GM18511 (cell line): Measurements from ENCODE around the gene COPA.
"Not testable (repeated sequence)": the region's sequence is repeated elsewhere in the genome, so short reads cannot be mapped to it uniquely, and the experiment has no call there.

Experiments
- ATAC-seq: cut with Tn5 transposase; IDR thresholded peaks from one replicate; pipeline ENCODE4 v1.9.1; 2021; ENCODE audit warnings: mild to moderate bottlenecking, moderate library complexity; ENCODE audit not compliant: unreplicated experiment

The COPA gene

GRCh38 chr1:160342953-160343869, at the start of gene COPA, which contains the start of gene NCSTN:
COPA (minus strand) TSS chr1:160343250; CDS start chr1:160343170, 80 bp downstream.
NCSTN (plus strand) TSS chr1:160343383; CDS start chr1:160343397, 14 bp downstream.
- peak; percentile 89 for ATAC-seq

GRCh38 chr1:160388406-160388805, 45.4 kb upstream of the COPA start:
- not testable (repeated sequence) for ATAC-seq

GRCh38 chr1:160384812-160385211, 41.8 kb upstream of the COPA start:
- not testable (repeated sequence) for ATAC-seq

- ATAC-seq: no peak
These were observed 34.6 kb upstream of the COPA start for GRCh38 chr1:160377585-160378206.

DNA sequence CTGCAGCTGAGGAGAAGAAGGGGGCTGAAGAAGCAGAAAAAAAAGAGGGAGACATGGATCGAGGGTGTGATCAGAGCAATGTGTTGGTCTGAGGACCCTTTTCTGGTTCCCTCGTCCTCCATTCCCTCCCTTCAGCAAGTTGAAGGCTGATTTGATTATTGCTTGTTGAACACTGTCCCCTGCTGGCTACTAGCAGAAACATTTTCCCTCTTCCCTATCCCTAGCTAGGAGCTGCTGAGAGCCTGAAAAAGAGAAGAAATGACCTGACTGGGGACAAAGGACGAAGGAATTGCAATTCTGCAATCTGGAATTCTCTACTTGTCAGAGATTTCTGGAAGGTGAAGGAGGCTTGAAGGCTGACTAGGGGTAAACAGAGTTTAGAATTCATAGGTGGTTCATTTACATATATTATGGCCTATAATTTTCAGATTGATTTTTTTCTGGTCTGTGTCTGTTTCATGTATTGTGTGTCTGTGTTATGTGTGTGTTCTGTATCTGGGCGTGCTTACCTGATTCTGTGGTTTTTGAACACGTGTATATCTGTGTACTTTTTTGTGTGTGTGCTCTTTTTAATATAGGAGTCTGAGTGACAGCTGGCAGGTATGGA, 33.6 kb upstream of the COPA start:
- peak; percentile 70 for ATAC-seq

GRCh38 chr1:160375788-160376524, 32.9 kb upstream of the COPA start:
- ATAC-seq: peak; percentile 73

GRCh38 chr1:160374306-160375110, 31.5 kb upstream of the COPA start:
- no peak for ATAC-seq

DNA sequence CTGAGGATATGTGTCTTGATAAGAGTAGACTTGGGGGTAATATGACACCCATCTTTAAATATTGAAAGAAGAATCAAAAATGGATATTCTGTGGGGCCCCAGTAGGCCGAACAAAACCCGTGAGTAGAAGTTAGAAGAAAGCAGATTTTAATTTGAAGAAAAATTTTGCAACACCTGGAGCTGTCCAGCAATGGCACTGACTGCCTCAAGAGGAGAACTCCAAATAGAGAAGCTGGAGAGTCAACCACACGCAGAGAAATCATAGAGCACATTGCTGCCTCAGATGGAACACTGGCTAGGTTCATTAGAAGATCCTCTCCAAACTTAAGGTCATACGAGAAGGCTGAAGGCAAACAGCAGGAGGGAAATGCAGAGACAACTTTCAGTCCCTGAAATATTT, 30.6 kb upstream of the COPA start:
- ATAC-seq: no peak

DNA sequence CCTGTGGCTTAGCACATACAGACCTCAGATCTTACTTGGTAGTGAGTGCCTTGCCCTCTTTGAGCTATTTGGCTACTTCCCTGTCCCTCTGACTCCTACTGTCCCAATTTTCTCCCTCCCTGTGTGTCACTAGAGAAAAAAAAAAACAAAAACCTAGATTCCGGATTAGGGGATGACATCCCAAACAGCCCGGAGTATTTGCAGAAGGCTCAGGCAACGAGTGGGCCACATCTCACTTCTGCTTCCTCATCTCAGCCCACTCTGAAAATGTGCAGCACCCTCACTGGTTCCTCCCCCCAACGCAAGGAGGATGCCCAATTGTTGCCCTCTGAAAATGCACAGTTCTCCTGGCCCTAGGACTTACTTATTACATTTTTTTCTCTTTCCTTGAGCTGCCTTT, 28.7 kb upstream of the COPA start:
- no peak for ATAC-seq

GRCh38 chr1:160371346-160371631, 28.2 kb upstream of the COPA start:
- ATAC-seq: no peak

DNA sequence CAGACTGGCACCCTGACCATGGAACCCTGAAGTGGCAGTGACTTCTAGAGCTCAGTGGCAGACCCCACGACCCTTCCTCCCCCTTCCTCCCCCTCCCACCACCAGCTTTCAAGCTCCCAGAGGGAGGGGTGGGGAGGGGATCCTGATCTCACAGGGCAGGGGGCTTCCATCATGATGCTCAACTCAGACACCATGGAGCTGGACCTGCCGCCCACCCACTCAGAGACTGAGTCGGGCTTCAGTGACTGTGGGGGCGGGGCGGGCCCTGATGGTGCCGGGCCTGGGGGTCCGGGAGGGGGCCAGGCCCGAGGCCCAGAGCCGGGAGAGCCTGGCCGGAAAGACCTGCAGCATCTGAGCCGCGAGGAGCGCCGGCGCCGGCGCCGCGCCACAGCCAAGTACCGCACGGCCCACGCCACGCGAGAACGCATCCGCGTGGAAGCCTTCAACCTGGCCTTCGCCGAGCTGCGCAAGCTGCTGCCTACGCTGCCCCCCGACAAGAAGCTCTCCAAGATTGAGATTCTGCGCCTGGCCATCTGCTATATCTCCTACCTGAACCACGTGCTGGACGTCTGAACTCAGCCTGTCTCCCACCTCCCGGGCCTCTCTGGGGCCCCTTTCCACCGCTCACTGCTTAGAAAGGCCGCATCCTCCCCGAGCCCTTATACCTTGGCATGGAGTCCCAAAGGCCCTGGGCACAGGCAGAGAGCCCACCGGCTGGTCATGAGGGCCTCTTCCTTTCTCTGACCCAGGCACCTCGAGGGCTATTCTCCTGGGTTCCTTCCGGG, 27.7 kb upstream of the COPA start:
- ATAC-seq: no peak

GRCh38 chr1:160369087-160369486, 26.0 kb upstream of the COPA start:
- no peak for ATAC-seq

DNA sequence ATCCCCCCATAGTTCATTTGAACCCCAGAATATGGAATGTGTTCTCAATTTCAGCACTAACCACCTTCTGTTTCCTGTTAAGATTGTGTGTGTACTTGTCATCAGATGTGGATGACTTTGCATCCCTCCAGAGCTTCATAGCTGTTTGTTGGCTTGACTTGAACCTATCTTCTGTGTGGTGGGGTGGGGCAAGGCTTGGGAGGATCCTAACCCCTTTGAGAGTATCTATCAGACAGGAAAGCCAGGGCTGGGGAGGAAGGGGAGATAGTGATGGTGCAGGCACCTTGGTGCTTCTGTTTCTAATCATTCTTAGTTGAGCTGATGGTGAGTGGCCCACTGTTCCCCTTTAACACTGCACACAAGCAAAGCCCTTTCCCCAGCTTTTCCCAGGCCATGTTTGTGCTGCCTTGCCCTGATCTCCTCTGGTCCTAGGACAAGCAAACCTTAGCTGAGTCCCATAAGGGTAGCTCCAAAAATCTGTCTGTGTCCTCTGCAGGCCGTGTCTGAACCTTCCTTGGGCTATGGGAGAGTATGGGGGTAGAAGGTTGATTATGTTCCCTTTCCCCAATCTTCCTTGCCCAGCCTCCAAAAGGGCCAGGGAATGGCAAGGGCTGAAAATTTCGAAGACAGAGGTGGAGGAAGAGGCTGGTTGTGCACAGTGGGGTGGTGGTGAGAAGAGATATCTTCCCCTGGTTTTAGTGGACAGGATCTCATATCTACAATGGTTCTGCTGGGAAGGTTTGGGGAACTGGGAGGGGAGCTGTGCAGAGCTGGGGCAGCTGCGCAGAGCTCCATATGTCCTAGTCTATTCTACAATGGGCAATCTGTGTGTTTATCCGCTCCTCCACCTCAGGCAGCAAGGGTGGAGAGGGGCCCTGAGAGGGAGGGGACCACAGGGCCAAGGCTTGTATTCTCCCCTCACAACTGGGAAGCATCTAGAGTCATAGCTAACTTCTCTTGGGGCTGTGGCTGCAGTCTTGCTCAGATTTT, 25.2 kb upstream of the COPA start:
- no peak for ATAC-seq

- ATAC-seq: no peak
These were observed 24.5 kb upstream of the COPA start for GRCh38 chr1:160367516-160367900.

- no peak for ATAC-seq
These were observed 23.9 kb upstream of the COPA start, which contains the start of gene NHLH1 for GRCh38 chr1:160366731-160367515. NHLH1 (plus strand) TSS chr1:160367071; CDS start chr1:160370732, 3,661 bp downstream.

DNA sequence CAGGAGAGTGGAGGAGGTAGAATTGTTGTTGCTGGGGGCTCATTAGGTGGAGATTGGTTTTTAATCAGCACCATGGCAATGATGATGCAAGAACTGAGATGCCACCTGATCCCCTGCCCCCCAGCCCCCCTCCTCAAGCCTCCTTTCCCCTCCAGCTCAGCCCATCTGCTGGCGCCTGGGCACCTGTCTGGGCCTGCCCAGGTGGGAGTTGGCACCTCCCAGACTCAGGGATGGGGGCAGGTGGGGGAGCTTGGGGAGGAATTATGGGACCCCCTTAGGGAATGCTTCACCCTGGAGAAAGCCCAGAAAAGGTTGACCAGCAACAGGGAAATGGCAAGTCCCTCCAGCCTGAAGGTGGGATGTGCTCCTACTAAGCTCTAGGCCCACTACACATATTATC, 22.3 kb upstream of the COPA start:
- ATAC-seq: no peak

DNA sequence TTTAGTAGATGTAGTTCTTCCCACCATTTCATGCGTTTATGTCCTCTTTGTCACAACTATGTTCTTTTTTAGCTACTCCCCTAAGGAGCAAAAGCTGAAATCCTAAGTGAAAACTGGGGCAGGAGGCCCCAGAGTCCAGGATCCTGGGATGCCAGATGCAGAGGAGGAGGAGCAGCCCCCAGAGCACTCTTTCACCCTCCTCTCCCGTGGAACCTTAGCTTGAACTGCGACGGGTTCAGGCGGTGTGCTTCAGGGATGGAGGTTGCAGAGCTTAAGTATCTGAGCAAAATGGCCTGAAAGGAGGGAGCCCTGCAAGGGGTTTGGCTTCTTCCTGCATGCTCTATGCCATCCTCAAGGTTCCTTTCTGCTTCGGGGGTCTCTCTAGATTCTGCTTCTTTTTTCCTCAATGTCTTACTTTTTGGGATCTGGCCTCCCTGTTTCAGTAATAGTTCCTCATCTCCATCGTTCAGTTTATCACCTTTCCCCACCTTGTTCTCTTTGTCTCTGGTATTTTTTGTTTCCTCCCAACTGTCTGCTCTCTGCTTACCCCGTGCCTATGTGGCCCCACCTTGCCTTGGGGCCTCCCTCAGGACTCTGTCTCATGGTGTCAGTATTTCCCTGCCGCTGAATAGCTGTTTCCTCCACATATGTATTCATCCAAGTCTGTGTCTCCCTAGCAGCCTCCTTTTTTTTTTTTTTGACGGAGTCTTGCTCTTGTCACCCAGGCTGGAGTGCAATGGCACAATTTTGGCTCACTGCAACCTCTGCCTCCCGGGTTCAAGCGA, 21.1 kb upstream of the COPA start:
- no peak for ATAC-seq
